Measurements from ENCODE around the gene SLC22A31.
"Not testable (repeated sequence)": the region's sequence is repeated elsewhere in the genome, so short reads cannot be mapped to it uniquely, and the experiment has no call there.

SLC22A31 gene

DNA sequence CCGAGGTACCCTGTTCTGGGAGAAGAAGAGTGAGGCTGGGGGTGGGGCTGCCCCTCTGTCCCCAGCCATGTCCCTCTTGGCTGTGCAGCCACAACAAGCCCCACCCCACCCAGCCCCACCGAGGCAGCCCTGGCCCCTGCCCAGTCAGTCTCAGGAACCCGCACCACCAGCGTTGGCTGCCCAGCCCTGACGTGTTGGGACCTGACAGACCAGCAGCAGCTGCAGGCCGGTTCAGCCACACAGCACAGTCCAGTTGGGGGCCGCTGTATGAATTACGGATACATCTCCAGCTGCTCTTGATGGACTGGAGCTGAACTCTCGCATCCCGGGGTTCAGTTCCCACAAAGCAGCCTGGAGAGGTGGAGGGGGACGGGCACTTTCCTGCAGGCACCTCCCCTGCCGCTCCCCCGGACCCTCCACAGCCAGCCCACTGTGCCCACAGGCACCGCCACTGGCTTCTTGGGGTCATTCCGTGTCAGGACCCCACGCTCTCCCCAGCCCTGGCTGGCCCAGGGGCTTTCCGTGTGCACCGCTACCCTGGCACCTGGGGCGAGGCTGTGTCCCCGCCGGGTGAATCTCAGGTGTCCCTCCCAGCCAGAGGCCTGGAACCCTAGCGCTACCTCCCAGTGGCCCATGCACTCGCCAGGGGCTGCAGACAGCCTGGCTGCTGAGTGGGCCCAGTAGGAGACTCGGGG lies 21.7 kb downstream of the SLC22A31 start:
- no peak for DNase-seq

DNA sequence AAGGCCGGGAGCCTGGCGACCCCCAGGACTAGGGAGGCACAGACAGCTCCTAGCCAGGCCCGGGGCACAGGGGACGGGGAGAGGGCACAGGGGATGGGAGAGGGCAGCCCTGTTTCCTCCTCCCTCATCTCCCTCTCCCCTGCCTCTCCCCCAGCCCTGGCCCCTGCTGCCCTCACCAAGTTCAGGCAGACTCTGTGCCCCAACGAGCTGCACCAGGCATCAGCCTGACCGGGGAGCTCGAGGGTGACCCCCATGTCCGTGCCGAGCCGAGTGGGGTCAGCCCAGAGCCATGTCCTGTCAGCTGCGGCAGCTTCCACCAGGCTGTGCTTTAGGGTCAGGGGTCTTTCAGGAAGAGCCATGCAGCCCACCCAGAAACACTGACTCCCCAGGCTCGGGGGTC lies 22.8 kb downstream of the SLC22A31 start:
- DNase-seq, result no peak

DNA sequence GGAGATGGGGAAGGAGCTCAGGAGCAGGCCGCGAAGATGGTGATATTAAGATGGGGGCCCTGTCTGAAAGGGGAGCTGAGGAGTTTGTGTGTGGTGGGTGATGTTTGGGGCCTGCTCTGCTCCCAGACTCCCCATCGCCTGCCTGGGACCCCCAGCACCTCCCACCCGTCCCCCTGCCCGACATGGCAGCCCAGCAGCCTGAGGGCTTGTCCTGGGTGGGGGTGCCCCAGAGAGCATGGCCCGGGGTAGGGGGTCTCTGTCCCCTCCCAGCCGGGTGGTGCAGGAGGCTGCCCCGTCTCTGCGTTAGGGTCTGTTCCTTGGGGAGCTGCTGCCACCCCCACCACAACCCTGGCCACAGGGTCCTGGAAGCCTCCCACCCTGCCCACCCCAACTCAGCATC lies 23.6 kb downstream of the SLC22A31 start:
- DNase-seq, result no peak

DNA sequence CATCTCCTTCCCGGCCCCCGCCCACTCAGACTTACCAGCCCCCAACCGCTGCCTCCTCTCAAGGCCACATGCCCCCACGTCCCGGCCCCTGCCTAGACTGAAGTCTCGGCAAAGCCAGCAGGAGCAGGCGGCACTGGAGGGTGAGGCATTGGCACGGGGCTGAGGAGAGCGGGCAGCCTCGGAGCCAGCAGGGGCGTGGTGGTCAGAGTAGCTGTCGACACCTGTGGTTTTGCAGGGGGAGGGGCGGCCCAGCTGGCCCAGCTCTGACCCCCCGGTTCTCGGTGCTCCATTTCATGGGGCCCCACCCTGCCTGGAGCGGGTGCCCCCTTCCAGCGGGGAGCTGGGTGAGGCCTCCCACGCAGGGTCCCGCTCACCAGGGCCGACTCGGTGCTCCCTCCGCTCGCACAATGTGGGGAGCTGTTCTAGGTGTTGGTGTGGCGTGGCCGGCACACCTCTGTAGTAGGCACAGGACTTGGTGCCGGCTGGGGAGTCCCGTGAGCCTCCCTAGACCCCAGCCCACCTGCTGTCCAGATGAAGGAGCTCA lies 24.1 kb downstream of the SLC22A31 start:
- no peak for DNase-seq

DNA sequence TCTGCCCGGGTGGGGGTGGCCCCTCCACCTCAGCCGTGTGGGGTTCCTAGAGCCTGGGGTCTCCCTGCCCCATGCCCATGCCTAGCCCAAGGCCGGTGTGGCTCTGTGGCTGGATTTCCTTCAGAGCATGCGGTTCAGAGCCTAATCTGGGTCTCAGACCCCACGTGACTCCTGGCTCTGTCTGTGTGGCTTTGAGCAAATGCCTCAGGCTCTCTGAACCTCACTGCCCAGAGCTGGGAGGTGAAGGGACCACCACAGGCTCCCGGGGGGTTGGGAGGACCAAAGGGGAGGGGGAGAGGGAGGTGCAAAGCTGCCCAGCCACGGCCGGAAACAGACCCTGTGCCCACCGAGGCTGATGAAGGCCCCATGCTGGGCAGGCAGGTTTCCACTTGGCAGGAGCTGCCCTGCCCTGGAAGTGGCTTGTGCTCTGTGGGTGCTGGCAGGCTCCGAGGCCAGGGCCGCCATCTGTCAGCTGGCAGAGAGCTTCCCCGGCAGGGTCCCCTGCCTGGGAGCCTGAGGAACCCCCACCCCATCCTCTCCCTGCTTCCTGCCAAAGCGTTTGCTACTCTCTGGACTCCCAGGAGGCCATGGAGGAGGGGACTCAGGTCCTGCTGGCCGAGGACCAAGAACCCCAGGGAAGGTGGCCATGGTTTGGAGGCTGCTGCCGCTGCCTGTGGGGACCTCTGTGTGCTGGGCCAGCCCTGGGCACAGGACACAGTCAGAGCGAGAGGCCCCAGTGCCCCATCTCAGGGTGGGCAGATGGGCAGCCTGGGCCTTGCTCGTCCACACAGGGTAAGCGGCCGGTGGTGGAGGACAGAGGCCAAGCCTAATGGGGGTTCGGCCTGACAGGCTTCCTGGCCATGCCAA lies 24.8 kb downstream of the SLC22A31 start:
- DNase-seq, result no peak

DNA sequence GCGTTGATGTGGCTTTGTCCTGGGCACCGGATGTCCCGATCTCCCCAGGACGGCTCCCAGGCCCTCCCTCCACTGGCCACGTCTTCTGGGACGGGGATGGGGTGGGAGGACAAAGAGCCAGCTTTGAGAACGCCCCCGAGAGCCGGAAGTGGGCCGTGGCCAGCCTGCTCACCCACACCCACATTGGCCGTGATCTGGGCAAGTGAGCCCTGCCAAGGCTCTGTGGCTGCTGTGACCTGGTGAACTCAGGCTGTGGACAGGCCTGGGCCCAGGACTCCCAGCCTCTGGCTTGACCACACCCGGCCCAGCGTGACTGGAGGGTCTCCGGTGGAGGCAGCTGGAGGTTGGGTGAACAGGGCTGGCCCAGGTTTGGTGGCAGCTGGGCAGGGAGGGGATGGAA lies 25.5 kb downstream of the SLC22A31 start:
- no peak for DNase-seq

DNA sequence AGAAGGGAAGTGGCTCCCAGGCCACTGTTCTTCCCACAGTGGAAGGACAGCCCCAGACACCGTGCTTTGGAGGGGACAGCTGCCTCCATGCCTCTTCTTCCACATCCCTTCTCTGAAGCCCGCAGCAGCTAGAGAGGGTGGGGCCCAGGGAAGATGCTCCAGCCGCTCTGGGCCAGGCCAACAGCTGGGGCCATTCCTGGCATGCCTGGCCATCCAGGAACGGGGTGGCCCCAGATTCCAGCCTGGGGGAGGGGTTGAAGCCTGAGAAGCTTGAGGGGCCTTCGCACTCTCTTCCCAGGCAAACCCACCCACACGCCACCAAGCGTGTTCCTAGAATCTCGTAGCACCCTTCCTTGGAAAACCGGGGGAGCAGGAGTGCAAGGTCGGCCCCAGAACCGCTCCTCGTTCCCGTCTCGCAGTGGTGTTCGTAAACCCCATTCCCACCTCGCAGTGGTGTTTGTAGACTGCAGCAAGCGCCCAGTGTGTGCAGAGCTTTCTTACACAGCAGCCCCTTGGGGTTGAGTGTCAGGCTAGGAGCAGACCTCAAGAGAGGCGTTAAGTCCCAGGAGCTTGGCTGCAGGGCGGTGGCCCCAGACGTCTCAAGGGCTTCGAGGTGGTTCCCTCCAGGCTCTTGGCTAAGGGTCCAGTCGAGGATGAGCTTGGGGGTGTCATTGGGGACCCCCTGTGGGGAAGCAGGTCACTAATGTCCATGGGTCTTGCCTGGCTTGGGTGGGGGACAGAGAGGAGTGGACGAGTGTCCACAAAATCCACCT lies 26.1 kb downstream of the SLC22A31 start:
- no peak for DNase-seq

DNA sequence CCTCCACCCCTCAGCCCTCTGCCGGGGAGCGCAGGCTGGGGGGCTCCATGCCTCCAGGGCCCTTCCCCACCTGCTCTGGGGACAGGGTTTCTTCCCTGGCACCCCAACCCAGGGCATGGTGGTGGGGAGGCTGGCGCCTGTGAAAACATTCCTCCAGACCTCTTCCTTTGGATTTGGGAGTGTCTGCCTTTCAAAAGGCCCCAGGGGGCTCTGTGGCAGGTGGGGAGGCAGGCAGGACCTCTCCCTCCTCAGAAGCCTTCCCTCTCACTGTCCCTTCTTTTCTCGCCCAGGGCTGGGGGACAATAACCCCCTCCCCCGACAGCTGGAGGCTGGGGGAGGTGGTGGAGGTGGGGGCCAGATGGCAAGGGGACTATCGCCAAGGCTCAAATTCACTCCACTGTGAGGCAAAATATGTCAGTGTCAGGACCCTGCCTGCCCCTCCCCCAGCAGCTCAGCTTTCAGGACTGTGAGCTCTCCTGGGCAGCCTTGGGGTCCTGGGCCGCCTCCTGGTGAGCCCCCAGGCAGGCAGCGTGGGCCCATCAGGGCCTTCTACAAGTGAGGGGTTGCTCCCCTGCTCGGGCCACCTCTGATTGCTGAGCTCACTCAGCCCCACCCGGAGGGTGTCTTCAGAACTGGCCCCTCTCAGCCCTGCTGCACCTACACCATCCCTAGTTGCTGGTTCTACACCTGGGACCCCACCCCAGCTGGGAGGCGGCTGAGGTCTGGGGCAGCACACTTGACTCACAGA lies 27.0 kb downstream of the SLC22A31 start:
- DNase-seq, result no peak

DNA sequence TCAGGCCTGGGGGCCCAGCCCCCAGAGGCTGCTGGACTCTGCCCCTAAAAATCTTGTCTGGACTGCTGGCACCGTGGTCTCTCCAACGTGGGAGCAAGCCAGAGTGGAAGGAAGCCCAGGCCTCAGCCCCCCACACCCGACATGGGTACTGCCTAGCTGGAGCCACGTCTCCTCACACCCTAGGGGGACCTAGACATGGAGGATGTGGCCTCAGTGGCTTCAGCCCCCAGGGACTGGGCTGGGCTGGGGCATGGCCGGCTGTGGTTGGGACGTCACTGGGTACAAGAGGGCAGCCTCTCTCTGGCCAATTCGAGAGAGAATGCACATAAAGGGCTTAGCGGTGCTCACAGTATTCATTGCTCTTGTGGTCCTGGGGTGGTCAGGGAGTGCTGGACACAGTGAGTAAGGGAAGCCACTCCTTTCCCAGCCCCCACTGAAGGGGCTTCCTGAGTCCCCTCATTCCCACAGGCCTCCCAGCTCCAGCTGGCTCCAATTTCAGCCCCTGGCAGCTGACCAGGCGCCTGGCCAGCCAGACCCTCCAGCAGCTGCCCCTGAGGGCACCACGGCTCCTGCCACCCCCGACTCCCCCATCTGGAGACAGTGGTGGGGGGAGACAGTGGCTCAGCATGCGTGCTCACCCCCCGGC lies 27.7 kb downstream of the SLC22A31 start:
- no peak for DNase-seq

DNA sequence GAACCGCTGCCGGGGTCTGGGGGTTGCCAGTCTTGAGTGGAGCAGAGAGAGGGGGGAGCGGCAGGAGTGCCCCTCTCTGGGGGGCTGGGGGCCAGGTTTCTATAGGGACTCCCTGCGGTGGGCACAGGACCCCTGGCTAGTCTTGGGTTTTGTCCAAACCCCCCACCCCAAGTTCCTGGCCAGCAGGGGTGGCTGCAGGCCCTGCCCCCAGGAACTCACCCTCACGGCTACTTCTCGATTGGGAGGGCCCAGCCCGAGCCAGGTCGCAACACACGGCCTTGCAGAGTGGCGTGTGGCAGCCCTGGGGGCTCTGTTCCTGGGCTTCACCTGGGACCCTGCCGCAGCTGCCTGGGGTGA lies 28.2 kb downstream of the SLC22A31 start:
- no peak for DNase-seq

DNA sequence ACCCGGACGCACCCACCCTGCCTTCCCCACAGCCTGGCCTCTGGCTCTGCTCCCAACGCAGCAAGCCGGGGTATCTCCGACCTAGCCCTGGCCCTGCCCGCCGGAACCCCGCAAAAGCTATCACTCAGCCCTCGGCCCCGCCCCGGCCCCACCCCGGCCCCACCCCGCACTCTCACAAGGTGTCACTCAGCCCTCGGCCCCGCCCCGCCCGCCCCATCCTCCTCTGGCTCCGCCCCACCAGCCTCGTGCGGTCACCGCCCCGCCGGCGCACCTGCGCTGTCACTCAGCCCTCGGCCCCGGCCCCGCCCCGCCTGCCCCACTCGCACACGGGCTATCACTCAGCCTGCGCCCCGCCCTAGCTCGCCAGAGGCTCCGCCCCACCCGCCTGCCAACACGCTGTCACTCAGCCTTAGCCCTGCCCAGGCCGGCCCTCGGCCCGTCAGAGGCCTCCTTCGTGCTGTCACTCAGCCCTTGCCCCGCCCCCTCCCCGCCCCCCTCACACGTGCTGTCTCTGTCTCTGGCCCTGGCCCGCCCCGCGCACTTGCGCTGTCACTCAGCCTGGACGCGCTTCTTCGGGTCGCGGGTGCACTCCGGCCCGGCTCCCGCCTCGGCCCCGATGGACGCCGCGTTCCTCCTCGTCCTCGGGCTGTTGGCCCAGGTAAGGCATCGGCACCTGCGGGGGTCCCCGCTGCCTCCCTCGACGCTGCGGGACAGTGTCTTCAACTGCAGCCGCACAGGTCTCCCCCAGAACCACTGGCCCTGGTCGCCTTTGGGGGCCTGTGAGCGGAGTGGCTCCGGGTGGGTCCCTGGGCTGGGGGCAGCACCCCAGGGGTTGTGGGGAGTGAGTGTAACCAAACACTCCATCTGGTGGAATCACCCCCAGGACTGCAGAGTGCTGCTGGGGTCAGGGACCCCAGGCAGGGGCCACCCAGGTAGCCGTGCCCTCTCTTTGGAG lies 28.8 kb downstream of the SLC22A31 start, which contains the start of gene CDH15:
Gene CDH15, plus strand, starts transcription at position 533 of the 955 bp plus-strand sequence. Its CDS starts 84 bp downstream, at position 617.
- DNase-seq, result peak; percentile 93

DNA sequence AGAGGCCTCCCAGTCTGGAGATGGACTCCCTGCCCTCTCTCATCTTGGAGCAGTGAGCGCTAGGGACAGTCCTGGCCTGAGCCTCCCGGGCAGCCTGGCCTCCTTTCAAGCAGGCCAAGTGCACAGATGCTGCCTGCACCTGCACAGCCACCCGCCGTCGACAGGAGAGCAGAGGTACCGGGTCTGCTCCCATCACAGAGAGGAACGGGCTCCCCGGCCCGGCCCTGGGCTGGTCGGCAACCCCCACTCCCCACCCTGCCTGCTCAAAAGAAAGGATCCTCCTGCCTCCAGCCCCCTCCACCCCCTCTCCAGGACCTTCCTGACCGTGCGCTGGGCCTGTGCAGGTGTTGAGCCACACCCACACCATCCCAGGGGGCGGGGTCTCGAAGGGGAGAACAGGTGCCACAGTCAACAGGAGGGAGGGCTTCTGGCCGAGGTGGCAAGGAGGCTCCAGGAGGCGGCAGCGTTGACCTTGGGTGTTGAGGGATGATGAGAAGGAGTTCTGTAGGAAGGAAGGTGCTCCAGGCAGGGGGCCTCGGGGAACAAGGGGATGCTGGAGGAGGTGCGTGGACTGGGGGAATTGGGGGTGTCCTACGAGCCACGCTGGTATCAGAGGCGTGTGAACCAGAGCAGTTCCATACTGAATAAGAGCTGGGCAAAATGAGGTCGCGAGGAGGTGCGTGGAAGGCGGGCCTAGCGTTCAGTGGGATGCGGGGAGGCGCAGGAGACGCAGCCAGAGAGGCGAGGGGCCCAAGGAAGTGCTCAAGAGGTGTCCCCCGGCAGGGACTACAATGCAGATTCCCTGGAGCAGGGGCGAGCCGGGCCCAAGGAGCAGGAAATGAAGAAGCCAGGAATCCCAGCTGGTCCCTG lies 29.8 kb downstream of the SLC22A31 start:
- DNase-seq, result no peak

DNA sequence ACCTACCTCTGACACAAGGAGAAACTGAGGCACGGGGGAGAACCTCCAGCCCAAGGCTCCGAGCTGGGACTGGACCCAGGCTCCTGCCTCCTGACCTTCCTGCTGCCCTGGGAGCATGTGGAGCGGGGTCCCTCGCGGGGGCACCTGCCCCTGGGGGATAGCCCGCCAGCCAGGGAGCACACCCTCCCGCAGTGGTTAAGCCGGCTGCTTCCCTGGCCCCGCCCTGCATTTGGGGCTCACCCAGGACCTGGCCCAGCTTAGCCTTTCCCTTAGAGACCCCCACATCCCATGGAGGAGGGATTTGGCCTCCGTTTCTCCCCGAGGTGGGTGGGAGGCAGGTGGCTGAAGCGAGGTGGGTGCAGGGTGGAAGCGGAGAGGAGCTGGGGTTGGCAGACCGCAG lies 30.6 kb downstream of the SLC22A31 start:
- DNase-seq, result no peak

DNA sequence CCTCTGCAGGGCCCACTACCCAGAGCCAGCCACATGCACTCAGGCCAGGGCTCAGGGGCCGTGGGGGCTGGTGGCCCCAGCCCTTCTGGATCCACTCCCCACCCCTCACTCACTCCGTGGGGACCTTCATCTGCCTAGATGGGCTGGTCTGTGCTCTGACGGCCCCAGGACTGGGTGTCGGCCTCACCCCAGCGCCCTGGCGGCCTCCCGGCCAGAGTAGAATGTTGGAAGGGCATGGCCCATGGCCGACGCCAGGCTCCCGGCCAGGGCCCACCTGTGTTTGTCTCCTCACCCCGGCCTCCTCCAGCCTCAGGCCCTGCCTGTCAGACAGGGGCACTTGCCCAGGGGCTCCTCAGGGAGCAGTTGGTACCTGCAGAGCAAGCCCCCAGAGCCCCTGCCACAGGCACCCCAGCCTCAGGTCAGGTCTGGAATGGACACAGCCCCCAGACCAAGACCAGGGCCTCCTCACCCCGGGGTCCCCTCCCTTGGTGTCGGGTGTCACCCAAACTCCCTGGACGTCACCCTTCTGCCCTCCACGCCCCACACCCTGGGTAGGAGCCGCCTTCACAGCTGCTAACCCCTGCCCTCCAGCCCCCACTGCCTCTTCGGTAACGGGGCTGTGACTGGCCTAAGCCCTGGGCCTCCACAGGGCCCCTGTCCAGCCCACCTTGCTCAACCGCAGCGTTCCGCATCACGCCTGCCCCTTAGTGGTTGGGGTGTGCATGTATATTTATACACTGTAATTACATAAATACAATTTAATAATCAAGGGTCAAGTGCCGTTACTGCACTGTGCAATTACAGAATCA lies 31.8 kb downstream of the SLC22A31 start:
- DNase-seq, result no peak

DNA sequence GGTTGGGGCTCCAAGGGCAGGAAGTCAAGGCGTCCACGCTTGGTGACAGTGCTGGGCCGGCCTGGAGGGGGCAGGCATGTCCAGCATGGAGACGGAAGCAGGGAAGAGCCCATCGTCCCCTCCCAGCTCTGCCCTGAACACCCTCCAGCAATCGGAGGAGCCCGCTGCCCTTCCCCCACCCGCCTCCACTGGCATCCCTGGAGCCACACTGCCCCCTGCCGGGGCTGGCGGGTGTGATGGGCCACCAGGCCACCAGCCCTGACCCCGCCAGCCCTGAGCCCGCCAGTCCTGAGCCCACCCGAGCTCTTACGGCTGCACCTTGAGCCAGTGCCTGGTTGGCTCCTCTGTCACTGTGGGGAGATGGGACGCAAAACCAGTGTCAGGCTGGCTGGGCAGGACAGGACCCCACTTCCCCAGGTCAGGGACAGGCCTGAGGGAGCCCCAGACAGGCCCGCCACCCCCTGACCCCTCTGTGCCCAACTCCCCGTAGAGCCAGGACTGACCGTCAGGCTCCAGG lies 32.9 kb downstream of the SLC22A31 start:
- peak; percentile 85 for DNase-seq

DNA sequence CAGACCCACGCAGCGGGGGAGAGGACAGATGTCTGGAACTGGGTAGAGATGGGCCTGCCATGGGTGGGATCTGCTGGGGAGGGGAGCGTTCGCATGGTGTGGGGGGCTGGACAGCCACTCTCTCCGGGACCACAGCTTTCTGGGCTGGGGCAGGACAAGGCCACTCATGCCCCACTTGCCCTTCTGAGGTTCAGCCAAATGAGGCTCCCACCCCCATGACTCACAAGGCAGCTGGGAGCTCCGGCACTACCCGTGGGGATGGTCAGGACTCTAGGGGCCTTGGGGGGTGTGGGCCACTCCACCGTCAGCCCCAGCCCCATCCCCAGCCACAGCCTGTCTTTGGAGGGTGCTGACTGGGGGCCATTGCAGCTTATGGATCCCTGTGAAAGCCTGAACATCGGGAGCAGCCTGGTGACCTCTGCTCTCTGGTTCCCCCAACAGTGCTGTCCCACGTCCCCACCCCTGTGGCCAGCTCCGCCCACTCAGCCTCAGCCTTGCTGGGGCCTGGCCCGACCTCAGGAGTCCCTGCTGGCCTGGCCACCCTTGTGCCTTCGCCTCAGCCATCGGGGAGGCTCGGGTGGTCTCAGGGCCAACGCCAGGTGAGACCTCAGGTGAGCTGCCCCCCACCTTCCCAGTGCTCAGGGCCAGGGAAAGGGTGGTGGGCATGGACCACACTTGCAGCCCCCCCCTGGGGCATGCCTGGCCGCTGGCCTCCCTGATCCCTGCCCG lies 33.5 kb downstream of the SLC22A31 start:
- no peak for DNase-seq

DNA sequence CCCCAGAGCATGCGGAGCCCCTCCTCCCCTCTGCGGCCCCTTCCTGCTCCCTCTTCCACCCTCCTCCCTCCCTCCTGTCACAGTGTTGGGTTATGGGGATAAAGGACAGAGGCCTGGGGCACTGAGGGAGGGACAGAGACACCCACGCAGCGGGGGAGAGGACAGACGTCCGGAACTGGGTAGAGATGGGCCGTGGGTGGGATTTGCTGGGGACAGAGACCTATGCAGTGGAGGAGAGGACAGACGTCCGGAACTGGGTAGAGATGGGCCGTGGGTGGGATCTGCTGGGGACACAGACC lies 34.7 kb downstream of the SLC22A31 start:
- not testable (repeated sequence) for DNase-seq

Data from T-helper 9 cell (primary cell).